Measurements from ENCODE around the gene RPRD2.

DNA sequence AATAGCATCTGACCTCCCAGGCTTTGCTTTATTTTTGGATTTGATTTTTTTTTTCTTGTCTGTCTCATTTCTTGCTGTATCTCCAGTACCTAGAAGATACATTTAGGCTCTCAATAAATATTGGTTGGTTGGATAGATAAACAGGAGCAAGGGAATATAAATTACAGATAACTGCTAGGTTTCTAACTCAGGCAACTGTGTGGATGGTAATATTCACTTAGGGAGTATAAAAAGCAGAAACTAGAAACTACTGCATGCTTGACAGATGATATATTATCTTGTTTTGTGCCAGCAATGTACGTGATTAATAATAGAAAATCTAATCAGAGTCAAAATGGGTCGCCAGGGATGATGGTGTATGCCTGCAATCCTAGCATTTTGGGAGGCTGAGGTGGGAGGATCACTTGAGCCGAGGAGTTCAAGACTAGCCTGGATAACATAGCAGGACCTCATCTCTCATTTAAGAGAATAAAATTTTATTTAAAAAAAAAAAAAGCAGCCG is 92.2 kb downstream of the RPRD2 start:
- TF ChIP-seq POLR2A (IDR thresholded peaks at IDR 0.05; ENCODE audit: low read depth, low read length) (no peak), POLR2AphosphoS5 (IDR thresholded peaks at IDR 0.05; ENCODE audit: low read depth, low read length) (no peak)
